Esophagus muscularis mucosa (tissue), 4 donors: Measurements from ENCODE around the gene POLN. TPM values are rescaled to one million over a fixed set of nuclear protein-coding genes. Genes with fewer than 3 reads are reported as not detected.

Experiments
- DNase-seq: peaks from one replicate; pipeline ENCODE4 v3.0.0-alpha.2; 2017; ENCODE audit errors: extremely low spot score
- H3K27ac ChIP-seq, 4 donors: fragments of 200-600 bp; sonication (generic); replicated peaks in 1 of 4; 1 replicate in 3 of 4; 2 replicates in 1 of 4; pipeline ENCODE4 v1.5.1; 2016 to 2019; ENCODE audit warnings: mild to moderate bottlenecking in 1 of 4
- H3K27me3 ChIP-seq, 4 donors: fragments of 200-600 bp; sonication (generic); one replicate each; pipeline versions ENCODE4 v1.5.1 to v1.6.0; 2016 to 2019
- H3K36me3 ChIP-seq, 4 donors: fragments of 200-600 bp; sonication (generic); one replicate each; pipeline ENCODE4 v1.5.1; 2016 to 2019
- H3K4me1 ChIP-seq, 4 donors: fragments of 200-600 bp; sonication (generic); one replicate each; pipeline ENCODE4 v1.5.1; 2016 to 2019
- H3K4me3 ChIP-seq, 4 donors: fragments of 200-600 bp; sonication (generic); 1 replicate in 2 of 4; 2 replicates in 2 of 4; pipeline ENCODE4 v1.5.1; 2016 to 2019; ENCODE audit warnings: mild to moderate bottlenecking in 4 of 4, moderate library complexity in 1 of 4
- H3K9me3 ChIP-seq, 4 donors: fragments of 200-600 bp; sonication (generic); 1 replicate in 3 of 4; 2 replicates in 1 of 4; pipeline ENCODE4 v1.5.1; 2016 to 2019
- EP300 ChIP-seq: sonication (generic); formaldehyde crosslinking; IDR thresholded peaks from one replicate; pipeline ENCODE4 v1.6.1; 2017; ENCODE audit warnings: antibody characterized with exemption
- POLR2A ChIP-seq: fragments of 450-650 bp; IDR thresholded peaks from one replicate; pipeline ENCODE4 v1.6.1; 2017; ENCODE audit warnings: antibody characterized with exemption, moderate library complexity, mild to moderate bottlenecking, low read depth
- POLR2AphosphoS5 ChIP-seq, 2 donors: sonication (generic); formaldehyde crosslinking; IDR thresholded peaks; one replicate each; pipeline ENCODE4 v1.6.1; 2017; ENCODE audit warnings: antibody characterized with exemption in 2 of 2
- WGBS: methylation state at CpG from one replicate; pipeline ENCODE4 v1.1.5; 2018; 5-methylcytosine and 5-hydroxymethylcytosine counted together
- intact Hi-C: fragments of 100-400 bp; cut with DNase I; formaldehyde crosslinking; loops from one replicate; pipeline ENCODE4 v1.15.1; 2023
- total RNA-seq, 4 donors: library from RNA; depleted of rRNA; stranded (reverse); fragments of >200 nt; gene quantifications; one replicate each; pipeline versions ENCODE4 v1.1.0 to v1.2.1, GENCODE V29; 2016
- TF ChIP-seq, protein P1 (sequence below), 3 experiments: fragments of 200-600 bp in 2 of 3; fragments of 450-650 bp in 1 of 3; sonication (generic) in 2 of 3; IDR thresholded peaks; one replicate each; pipeline ENCODE4 v1.5.1; 2017 to 2019; ENCODE audit warnings: antibody characterized with exemption in 3 of 3, mild to moderate bottlenecking in 2 of 3, moderate library complexity in 1 of 3

Gene POLN
- total RNA-seq, 4 donors from 2014 or later = 1.2 to 3.3 (median 2.7) TPM

DNA sequence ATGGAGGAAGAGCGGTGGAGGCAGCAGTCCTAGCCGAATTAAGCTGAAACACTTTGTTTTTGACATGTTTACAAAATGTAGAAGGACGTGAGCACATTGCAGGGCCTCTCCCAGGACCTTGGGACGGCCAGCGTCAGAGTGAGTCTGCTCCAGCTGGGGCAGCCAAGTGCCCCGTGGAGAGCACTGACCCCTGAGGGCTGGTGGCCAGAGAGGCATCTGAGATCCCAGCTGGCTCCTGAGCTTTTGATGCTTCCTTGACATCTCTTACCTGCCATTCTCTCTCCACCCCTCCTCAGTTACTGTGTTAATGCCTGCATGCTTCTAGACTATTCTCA is 158.1 kb downstream of the POLN start:
- H3K36me3 ChIP-seq = no peaks in the 10 kb centered on the region
- no peaks in the 10 kb centered on the region for H3K9me3 ChIP-seq
- no peak overlapping the region for H3K27ac ChIP-seq
- intact Hi-C loops = no loop called here
- H3K4me3 ChIP-seq = no peak overlapping the region
- H3K27me3 ChIP-seq = no peaks in the 10 kb centered on the region
- DNase-seq = no peak
- no peaks in the 10 kb centered on the region for H3K4me1 ChIP-seq
- no peak for TF ChIP-seq POLR2A
- WGBS = 69% methylated on average over 6 of the region's 6 CpGs

DNA sequence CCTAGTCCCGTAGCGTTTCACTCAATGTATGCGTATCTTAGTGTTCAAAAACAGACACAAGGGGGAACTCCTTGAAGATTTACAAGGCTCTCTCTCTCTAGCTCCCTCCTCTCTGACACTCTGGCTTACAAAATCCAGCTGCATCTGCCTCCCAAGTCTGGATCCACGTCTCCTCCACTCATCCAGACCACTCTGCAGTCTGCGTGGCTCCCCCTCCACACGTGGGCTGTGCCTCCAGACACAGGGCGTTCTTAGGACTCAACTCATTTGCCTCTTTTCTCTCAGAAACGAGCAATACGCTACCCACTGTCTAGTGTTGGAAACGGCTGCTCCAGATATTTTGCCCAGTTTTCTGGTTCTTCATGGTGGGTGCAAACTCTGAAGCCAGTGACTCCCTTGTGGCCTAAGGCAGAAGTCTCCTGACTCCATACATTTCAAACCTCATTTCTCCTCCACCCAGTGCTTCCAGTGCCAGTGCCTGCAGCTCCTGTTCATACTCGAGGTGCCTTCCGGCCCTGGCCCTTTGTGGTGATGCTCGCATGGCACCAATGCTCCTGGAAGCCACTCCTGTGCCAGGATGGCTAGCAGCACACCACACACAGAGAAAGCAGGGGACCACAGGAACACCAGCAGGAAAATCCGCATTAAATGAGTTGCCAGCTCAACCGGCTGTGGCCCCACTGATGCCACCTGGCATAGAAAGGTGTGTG is 158.7 kb downstream of the POLN start:
- 83% methylated on average over 15 of the region's 15 CpGs for WGBS
- no peak for DNase-seq
- intact Hi-C loops = no loop called here
- H3K27me3 ChIP-seq = no peaks in the 10 kb centered on the region
- no peak overlapping the region for H3K4me3 ChIP-seq
- no peaks in the 10 kb centered on the region for H3K4me1 ChIP-seq
- no peaks in the 10 kb centered on the region for H3K36me3 ChIP-seq
- H3K27ac ChIP-seq = no peak overlapping the region
- TF ChIP-seq EP300 (no peak), POLR2A (no peak), POLR2AphosphoS5 (IDR thresholded peaks at IDR 0.05) (no peak)
- TF ChIP-seq, protein P1, sequence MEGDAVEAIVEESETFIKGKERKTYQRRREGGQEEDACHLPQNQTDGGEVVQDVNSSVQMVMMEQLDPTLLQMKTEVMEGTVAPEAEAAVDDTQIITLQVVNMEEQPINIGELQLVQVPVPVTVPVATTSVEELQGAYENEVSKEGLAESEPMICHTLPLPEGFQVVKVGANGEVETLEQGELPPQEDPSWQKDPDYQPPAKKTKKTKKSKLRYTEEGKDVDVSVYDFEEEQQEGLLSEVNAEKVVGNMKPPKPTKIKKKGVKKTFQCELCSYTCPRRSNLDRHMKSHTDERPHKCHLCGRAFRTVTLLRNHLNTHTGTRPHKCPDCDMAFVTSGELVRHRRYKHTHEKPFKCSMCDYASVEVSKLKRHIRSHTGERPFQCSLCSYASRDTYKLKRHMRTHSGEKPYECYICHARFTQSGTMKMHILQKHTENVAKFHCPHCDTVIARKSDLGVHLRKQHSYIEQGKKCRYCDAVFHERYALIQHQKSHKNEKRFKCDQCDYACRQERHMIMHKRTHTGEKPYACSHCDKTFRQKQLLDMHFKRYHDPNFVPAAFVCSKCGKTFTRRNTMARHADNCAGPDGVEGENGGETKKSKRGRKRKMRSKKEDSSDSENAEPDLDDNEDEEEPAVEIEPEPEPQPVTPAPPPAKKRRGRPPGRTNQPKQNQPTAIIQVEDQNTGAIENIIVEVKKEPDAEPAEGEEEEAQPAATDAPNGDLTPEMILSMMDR (IDR thresholded peaks at IDR 0.05) = no peak
- no peaks in the 10 kb centered on the region for H3K9me3 ChIP-seq

DNA sequence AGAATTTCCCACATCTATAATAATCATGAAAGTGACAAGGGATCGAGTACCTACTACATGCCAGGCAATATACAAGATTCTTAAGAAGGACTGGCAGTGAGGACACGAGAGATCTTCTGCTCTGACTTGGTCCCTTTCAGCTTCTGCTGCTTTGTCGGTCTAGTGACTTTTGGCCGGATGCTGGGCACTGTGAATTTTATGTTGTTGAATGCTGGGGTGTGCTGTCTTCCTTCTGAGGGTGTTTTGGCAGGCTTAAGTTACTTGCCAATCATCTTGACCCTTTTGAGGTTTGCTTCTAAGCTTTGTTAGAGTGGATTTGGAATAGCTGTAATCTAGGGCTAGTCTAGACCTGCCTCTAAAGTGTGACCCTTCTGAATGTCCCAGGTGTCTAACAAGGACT is 159.3 kb downstream of the POLN start:
- intact Hi-C loops = no loop called here
- H3K36me3 ChIP-seq = no peaks in the 10 kb centered on the region
- H3K9me3 ChIP-seq = no peaks in the 10 kb centered on the region
- H3K4me3 ChIP-seq = no peak overlapping the region
- TF ChIP-seq EP300 = no peak
- TF ChIP-seq, protein P1 (IDR thresholded peaks at IDR 0.05) = no peak
- TF ChIP-seq POLR2A = no peak
- TF ChIP-seq POLR2AphosphoS5 (IDR thresholded peaks at IDR 0.05) = no peak
- WGBS = 92% methylated on average over 4 of the region's 4 CpGs
- DNase-seq = no peak
- no peaks in the 10 kb centered on the region for H3K4me1 ChIP-seq
- no peaks in the 10 kb centered on the region for H3K27me3 ChIP-seq
- no peak overlapping the region for H3K27ac ChIP-seq

DNA sequence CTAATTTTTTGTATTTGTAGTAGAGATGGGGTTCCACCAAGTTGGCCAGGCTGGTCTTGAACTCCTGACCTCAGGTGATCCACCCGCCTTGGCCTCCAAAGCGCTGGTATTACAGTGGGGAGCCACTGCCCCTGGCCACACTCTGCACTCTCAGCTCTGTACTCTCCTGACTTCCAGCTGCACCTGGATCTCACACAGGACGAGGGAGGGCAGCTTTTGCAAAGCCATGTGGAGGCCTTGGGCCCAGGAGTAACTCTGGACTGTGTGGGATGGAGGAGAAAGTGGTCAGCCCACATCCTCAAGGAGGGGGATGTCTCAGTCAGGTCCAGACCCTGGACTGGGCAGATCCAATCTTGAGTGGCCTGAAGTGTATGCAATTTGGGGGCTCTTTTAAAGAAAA is 159.8 kb downstream of the POLN start:
- H3K4me1 ChIP-seq = no peaks in the 10 kb centered on the region
- intact Hi-C loops = no loop called here
- DNase-seq = no peak
- 91% methylated on average over 3 of the region's 3 CpGs for WGBS
- no peak overlapping the region for H3K4me3 ChIP-seq
- no peak overlapping the region for H3K27ac ChIP-seq
- H3K27me3 ChIP-seq = no peaks in the 10 kb centered on the region
- no peaks in the 10 kb centered on the region for H3K36me3 ChIP-seq
- TF ChIP-seq, protein P1 (IDR thresholded peaks at IDR 0.05) = no peak
- TF ChIP-seq EP300 (no peak), POLR2AphosphoS5 (IDR thresholded peaks at IDR 0.05) (no peak), POLR2A (no peak)
- no peaks in the 10 kb centered on the region for H3K9me3 ChIP-seq

DNA sequence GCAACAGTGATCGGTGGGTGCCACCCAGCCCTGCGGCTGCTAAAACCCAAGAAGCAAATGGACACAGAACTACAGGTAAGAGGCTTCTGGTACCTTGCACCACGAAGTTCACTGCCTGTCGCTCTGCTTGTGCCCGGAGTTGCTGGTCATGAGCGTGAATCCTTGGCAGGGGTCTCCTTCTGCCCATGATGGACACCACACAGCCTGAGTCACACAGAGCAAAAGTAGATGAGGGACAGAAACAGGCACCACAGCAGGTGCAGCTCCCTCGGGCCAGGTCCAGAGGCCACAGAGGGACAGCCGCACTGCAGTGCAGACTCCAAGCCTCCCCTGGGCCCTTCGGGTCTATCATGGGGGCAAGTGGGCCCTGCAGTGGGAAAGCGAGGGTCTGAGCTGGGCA is 160.4 kb downstream of the POLN start:
- no peak overlapping the region for H3K27ac ChIP-seq
- H3K4me1 ChIP-seq = no peaks in the 10 kb centered on the region
- no peaks in the 10 kb centered on the region for H3K36me3 ChIP-seq
- no peaks in the 10 kb centered on the region for H3K9me3 ChIP-seq
- 96% methylated on average over 7 of the region's 10 CpGs for WGBS
- DNase-seq = no peak
- no peaks in the 10 kb centered on the region for H3K27me3 ChIP-seq
- intact Hi-C loops = no loop called here
- TF ChIP-seq POLR2AphosphoS5 (IDR thresholded peaks at IDR 0.05) (no peak), POLR2A (no peak), EP300 (no peak)
- TF ChIP-seq, protein P1 (IDR thresholded peaks at IDR 0.05) = no peak
- H3K4me3 ChIP-seq = no peak overlapping the region
